SK-N-SH (cell line): ENCODE results near the gene SUFU.

Source experiments
- IRF3 ChIP-seq: fragments of 150-350 bp; IDR thresholded peaks from 2 replicates; pipeline ENCODE4 v1.6.1; 2016; ENCODE audit warnings: mild to moderate bottlenecking, low read depth, low read length
- JUND ChIP-seq: IDR thresholded peaks from 2 replicates; pipeline ENCODE4 v1.4.0; 2012
- POLR2AphosphoS5 ChIP-seq: IDR thresholded peaks from 2 replicates; pipeline ENCODE4 v1.6.1; 2012; ENCODE audit warnings: low read depth, low read length
- RAD21 ChIP-seq: IDR thresholded peaks from 2 replicates; pipeline ENCODE4 v1.6.1; 2012; ENCODE audit warnings: mild to moderate bottlenecking, low read length
- TAF1 ChIP-seq: IDR thresholded peaks from 2 replicates; pipeline ENCODE4 v1.6.1; 2012; ENCODE audit warnings: low read depth, mild to moderate bottlenecking, low read length, moderate library complexity, borderline replicate concordance
- TEAD4 ChIP-seq: IDR thresholded peaks from 2 replicates; pipeline ENCODE4 v1.4.0; 2012; ENCODE audit warnings: mild to moderate bottlenecking, borderline replicate concordance; ENCODE audit not compliant: insufficient read depth
- TF ChIP-seq, protein P1 (sequence below): fragments of 200-600 bp; sonication (generic); IDR thresholded peaks from 2 replicates; pipeline ENCODE4 v1.6.1; 2017; ENCODE audit warnings: antibody characterized with exemption, mild to moderate bottlenecking, moderate library complexity
- TF ChIP-seq, protein P2 (sequence below): IDR thresholded peaks from 2 replicates; pipeline ENCODE4 v1.4.0; 2012; ENCODE audit warnings: low read depth, borderline replicate concordance
- TF ChIP-seq, protein P3 (sequence below): IDR thresholded peaks from 2 replicates; pipeline ENCODE4 v1.6.1; 2012; ENCODE audit warnings: mild to moderate bottlenecking, low read depth, low read length, moderate library complexity
- TF ChIP-seq, protein P4 (sequence below): IDR thresholded peaks from 2 replicates; pipeline ENCODE4 v1.4.0; 2012; ENCODE audit warnings: low read depth

- no peak for TF ChIP-seq IRF3
- TF ChIP-seq POLR2AphosphoS5: no peak
- TF ChIP-seq, protein P1, sequence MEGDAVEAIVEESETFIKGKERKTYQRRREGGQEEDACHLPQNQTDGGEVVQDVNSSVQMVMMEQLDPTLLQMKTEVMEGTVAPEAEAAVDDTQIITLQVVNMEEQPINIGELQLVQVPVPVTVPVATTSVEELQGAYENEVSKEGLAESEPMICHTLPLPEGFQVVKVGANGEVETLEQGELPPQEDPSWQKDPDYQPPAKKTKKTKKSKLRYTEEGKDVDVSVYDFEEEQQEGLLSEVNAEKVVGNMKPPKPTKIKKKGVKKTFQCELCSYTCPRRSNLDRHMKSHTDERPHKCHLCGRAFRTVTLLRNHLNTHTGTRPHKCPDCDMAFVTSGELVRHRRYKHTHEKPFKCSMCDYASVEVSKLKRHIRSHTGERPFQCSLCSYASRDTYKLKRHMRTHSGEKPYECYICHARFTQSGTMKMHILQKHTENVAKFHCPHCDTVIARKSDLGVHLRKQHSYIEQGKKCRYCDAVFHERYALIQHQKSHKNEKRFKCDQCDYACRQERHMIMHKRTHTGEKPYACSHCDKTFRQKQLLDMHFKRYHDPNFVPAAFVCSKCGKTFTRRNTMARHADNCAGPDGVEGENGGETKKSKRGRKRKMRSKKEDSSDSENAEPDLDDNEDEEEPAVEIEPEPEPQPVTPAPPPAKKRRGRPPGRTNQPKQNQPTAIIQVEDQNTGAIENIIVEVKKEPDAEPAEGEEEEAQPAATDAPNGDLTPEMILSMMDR: no peak
- TF ChIP-seq RAD21: no peak
- TF ChIP-seq JUND: no peak
- no peak for TF ChIP-seq TEAD4
- TF ChIP-seq, protein P2, sequence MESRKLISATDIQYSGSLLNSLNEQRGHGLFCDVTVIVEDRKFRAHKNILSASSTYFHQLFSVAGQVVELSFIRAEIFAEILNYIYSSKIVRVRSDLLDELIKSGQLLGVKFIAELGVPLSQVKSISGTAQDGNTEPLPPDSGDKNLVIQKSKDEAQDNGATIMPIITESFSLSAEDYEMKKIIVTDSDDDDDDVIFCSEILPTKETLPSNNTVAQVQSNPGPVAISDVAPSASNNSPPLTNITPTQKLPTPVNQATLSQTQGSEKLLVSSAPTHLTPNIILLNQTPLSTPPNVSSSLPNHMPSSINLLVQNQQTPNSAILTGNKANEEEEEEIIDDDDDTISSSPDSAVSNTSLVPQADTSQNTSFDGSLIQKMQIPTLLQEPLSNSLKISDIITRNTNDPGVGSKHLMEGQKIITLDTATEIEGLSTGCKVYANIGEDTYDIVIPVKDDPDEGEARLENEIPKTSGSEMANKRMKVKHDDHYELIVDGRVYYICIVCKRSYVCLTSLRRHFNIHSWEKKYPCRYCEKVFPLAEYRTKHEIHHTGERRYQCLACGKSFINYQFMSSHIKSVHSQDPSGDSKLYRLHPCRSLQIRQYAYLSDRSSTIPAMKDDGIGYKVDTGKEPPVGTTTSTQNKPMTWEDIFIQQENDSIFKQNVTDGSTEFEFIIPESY: no peak
- no peak for TF ChIP-seq TAF1
- TF ChIP-seq, protein P3, sequence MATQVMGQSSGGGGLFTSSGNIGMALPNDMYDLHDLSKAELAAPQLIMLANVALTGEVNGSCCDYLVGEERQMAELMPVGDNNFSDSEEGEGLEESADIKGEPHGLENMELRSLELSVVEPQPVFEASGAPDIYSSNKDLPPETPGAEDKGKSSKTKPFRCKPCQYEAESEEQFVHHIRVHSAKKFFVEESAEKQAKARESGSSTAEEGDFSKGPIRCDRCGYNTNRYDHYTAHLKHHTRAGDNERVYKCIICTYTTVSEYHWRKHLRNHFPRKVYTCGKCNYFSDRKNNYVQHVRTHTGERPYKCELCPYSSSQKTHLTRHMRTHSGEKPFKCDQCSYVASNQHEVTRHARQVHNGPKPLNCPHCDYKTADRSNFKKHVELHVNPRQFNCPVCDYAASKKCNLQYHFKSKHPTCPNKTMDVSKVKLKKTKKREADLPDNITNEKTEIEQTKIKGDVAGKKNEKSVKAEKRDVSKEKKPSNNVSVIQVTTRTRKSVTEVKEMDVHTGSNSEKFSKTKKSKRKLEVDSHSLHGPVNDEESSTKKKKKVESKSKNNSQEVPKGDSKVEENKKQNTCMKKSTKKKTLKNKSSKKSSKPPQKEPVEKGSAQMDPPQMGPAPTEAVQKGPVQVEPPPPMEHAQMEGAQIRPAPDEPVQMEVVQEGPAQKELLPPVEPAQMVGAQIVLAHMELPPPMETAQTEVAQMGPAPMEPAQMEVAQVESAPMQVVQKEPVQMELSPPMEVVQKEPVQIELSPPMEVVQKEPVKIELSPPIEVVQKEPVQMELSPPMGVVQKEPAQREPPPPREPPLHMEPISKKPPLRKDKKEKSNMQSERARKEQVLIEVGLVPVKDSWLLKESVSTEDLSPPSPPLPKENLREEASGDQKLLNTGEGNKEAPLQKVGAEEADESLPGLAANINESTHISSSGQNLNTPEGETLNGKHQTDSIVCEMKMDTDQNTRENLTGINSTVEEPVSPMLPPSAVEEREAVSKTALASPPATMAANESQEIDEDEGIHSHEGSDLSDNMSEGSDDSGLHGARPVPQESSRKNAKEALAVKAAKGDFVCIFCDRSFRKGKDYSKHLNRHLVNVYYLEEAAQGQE: no peak
- TF ChIP-seq, protein P4, sequence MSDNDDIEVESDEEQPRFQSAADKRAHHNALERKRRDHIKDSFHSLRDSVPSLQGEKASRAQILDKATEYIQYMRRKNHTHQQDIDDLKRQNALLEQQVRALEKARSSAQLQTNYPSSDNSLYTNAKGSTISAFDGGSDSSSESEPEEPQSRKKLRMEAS: no peak
Observed at GRCh38 chr10:102586858-102587257, 83.1 kb downstream of the SUFU start.
